ENCODE measurements around the gene MPPE1.

Gene MPPE1

DNA sequence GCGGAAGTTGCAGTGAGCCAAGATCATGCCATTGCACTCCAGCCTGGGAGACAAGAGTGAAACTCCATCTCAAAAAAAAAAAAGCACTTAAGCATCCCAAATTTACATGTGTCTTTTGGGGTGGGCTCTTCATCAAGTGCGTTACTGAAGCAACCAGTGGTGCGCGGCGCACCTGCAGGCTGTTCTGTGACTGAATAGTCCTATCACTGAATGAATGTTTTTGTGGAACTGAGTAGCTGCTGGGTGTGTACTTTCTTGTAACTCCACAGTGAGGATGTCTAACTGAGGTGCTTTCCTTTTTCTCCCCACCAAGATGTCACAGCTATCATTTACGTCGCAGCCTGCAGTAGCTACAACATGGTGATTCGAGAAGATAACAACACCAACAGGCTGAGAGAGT is 39.9 kb downstream of the MPPE1 start:
- TF ChIP-seq, protein P1, sequence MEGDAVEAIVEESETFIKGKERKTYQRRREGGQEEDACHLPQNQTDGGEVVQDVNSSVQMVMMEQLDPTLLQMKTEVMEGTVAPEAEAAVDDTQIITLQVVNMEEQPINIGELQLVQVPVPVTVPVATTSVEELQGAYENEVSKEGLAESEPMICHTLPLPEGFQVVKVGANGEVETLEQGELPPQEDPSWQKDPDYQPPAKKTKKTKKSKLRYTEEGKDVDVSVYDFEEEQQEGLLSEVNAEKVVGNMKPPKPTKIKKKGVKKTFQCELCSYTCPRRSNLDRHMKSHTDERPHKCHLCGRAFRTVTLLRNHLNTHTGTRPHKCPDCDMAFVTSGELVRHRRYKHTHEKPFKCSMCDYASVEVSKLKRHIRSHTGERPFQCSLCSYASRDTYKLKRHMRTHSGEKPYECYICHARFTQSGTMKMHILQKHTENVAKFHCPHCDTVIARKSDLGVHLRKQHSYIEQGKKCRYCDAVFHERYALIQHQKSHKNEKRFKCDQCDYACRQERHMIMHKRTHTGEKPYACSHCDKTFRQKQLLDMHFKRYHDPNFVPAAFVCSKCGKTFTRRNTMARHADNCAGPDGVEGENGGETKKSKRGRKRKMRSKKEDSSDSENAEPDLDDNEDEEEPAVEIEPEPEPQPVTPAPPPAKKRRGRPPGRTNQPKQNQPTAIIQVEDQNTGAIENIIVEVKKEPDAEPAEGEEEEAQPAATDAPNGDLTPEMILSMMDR (IDR thresholded peaks at IDR 0.05; ENCODE audit: low read depth, low read length) = no peak
- no peak for DNase-seq (ENCODE audit: extremely low read depth, low read depth)

DNA sequence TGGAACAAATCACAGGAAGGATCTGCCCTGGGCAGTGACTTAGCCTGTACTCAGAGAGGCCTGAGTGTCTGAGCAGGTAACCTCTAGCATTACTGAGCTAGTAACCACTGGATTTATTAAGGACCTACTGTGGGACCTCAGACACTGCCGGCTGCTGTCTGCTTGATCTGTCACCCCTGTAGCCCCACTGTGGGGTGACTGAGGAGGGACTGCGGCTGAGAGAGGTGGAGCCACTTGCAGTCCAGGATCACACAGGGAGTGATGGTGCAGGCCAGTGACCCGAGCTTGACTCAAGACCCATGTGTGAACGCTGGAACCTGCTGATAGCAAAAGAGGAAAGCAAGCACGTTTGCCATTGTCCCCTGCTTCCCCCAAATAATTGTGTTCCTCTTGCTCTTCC is 41.4 kb downstream of the MPPE1 start:
- DNase-seq (ENCODE audit: extremely low read depth, low read depth) = no peak
- TF ChIP-seq, protein P1 (IDR thresholded peaks at IDR 0.05; ENCODE audit: low read depth, low read length) = no peak

DNA sequence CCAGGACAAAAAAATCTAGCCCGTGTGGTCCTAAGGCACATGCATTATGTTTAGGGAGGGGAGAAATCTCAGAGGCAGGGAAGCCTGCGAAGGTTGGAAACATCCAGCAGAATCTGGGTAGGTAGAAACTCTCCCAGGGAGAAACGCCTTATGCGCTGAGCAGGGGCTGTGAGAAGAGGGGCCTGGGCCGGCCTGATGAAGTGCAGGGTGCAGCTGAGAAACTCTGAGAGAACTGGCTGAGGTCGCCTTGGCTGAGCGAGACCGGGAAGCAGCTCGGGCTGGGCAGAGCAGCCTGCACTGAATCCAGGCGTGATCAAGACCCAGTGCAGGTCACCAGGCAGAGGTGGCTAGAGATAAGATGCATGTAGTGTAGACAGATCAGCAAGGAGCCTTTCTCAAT is 41.8 kb downstream of the MPPE1 start:
- TF ChIP-seq, protein P1 (IDR thresholded peaks at IDR 0.05; ENCODE audit: low read depth, low read length) = no peak
- no peak for DNase-seq (ENCODE audit: extremely low read depth, low read depth)

DNA sequence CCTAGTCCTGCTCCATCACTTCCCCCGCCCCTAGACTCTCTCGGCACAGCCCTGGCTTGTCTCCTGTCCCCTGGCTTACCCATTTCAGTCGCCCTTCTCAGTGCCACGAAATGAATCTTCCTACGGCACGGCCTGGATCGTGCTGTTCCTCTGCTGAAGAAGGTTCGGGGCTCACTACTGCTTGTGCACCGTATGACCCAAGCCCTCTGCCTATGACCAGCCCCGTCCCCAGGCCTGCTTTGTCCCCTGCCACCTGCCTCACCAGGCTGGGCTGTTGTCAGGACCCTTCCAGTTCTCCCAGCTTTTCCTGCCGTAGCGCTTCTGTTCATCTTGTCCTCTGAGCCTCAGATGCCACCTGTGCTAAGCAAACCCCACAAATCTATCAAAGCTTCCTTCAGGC is 43.0 kb downstream of the MPPE1 start:
- TF ChIP-seq, protein P1 (IDR thresholded peaks at IDR 0.05; ENCODE audit: low read depth, low read length) = no peak
- no peak for DNase-seq (ENCODE audit: extremely low read depth, low read depth)

DNA sequence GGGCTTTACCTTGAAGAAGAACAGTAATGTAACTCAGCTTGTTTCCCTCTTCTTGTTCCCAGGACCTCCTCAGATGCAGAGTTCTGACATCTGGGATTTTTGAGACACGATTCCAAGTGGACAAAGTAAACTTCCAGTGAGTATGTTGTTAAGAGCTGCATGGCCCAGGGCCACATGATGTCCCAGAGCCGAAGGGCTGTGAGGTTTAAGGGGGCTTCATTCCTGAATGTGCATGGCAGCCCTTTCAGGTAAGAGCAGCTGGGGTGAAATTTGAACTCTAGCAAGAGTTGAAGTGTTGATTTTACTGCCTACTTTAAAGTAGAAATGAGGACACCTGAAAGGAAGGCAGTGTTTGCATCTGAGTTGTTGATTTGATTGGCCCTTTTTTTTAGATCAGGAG is 43.6 kb downstream of the MPPE1 start:
- TF ChIP-seq, protein P1 (IDR thresholded peaks at IDR 0.05; ENCODE audit: low read depth, low read length) = no peak
- DNase-seq (ENCODE audit: extremely low read depth, low read depth) = no peak

DNA sequence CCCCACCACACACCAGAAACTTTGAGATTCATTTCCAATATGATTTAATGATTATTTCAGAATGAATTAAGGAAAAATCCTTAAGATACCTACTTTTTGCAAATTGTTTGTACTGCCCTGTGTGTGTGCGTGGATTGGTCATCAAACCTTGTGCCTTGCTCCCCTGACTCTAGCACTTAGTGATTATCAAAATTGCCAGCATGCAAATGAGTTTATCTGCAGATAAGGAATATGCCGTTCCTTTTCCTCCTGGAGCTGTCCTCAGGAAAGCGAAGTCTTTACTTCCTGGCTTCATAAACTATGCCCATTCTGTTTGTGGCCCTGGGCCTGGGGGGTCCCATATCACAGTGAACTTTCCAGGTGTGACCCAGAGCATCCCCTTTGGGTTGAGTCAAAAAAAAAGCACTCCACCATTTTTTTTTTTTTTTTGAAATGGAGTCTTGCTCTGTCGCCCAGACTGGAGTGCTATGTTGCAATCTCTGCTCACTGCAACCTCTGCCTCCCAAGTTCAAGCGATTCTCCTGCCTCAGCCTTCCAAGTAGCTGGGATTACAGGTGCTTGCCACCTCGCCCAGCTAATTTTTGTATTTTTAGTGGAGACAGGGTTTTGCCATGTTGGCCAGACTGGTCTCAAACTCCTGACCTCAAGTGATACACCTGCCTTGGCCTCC is 45.5 kb downstream of the MPPE1 start:
- TF ChIP-seq, protein P1 (IDR thresholded peaks at IDR 0.05; ENCODE audit: low read depth, low read length) = no peak
- DNase-seq (ENCODE audit: extremely low read depth, low read depth) = no peak

DNA sequence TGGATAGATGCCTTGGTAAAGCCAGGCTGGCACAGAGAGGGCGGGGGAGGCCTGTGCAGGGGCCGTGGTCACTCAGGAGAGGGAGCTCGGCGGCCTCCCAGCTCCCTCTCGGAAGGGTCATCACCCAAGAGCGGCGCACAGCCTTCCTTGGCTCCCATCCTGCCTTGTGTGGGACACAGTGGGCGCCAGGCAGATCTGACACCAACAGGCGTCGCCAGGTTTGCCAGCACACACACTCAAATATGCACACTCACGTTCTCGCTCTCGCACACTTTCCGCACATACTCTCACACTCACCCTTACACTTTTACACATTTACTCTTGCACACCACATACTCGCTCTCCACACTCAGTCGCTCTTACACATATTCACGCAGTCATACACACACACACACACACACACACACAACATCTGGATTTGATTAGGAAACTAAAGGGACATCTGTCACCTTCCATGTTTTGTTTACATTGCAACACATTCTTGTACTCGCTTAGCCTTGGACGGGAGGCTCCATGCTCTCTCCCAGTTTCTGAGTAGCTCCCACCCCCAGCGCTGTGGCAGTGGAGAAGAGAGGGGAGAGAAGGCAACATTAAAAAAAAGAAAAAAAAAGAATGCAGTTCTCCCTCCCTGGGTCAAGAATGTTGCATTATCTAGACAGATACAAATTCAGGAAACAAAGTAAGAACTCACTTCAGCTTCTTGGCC is 46.4 kb downstream of the MPPE1 start:
- no peak for DNase-seq (ENCODE audit: extremely low read depth, low read depth)
- TF ChIP-seq, protein P1 (IDR thresholded peaks at IDR 0.05; ENCODE audit: low read depth, low read length) = no peak

Measured in AG09319 (cell line).